NCI-H226 (cell line): ENCODE measurements around the gene ITGA2.
A peak's percentile ranks its signal among the peaks of the same experiment; 100 is the strongest.

Experiments used
- DNase-seq: peaks from one replicate; pipeline ENCODE4 v3.0.0-alpha.2; 2015

Gene ITGA2

DNA sequence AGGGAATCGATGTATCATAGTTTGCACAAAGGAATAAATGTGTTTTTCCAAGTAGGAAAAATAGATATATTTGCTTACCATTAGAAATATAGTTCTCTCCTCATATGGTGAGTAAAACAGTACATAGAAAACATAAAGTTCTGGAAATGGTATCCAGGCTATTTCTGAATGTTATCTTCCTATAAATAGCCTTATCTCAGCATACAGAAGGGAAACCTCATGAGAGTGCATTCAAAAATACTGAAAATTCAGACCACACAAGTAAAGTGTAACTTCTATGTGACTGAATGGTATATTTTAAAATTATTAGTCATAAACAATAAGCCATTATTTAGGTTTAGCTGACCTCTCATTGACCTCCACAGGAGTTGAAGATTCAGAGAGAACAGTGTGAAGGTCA, 76.9 kb downstream of the ITGA2 start:
- no peak for DNase-seq

DNA sequence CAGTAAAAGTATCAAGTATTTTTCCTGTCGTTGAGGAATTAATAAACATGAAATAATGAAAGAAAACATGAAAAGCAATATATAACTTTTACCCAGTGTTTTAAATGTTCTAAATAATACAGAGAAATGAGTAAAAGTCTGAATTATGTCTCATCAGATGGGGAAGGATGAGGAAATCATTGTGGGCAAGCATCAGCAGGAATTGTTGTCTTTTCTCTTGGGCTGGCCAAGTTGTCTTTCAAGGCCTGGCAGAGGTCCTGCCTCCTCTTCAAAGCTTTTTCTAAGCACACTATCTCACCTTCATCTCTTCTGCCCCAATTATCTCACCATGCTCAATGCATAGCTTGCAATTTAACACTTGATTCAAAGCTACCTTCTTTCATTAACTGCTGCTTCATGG, 78.5 kb downstream of the ITGA2 start:
- DNase-seq, result no peak

DNA sequence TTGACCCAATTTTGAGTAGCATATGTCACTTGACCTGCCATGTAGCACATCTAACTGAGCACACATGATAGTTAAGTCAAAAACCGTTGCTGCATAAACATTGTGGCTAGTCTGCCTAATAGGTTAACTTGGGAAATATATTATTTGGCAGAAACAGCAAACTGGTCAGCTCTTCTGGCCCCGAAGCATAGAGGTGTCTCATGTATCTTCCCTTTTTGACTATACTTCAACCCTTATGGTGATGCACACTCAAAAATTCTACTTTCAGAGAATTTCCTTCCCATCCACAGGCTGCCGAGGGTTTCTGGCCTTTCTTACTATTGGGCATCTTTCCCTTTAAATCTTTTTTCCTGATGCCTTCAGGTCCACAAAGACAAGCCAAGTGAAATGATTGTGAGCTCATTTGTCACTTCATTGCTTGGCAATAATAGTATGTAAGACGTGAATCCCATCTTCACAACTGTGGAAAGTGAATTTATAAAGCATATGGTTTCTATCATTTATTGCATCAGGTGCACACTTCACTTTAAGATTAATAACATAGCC, 79.2 kb downstream of the ITGA2 start:
- no peak for DNase-seq

DNA sequence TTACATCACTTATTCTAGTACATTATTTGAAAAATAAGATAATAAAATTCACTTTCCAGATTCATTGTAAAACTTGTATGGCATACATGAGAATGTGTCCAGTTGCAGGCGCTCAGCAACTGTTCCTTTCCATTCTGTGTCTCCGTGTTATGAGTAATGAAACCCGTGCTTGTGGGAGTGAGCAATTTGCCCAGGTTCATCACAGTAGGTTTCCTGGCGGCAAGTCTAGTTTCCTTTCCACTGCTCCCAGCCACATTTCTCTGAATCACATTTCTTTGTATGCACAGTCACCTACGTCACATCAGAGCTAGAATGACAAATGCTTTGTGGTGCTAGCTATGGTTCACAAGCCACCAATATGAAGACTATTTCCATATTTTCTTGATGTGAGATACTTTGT, 80.5 kb downstream of the ITGA2 start:
- DNase-seq, result no peak

DNA sequence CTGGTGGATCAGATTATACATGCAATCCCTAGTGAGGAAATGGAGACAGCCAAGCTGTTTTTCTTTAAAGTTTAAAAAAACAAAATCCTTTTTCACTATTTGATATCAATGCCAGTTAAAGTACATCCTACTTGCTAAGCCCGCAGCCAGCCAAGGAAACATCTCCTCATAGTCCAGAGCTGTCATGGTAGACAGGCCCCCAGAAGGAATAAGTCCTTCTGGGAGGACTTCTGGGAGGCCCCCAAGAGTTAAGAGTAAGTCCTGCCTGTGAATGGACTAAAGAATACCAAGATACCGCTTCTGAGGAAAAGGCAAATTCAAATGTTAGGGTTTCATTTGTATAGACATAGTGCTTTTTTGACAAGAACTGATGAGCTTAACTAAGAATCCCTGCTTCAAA, 82.1 kb downstream of the ITGA2 start:
- no peak for DNase-seq

DNA sequence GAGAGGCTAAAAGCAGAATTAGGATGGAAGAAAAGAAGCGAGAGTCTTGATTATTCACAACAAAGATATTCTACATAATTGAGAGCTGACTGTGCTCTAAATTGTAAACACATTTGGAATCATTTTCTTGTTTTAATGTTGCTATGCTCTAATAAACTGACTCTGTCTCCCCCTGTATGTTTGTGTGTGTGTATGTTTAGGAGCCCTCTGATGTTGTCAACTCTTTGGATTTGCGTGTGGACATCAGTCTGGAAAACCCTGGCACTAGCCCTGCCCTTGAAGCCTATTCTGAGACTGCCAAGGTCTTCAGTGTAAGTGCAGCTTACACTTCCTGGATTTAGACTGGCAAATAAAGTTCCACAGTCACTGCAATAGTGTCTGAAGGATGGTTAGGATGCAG, 82.6 kb downstream of the ITGA2 start:
- no peak for DNase-seq

DNA sequence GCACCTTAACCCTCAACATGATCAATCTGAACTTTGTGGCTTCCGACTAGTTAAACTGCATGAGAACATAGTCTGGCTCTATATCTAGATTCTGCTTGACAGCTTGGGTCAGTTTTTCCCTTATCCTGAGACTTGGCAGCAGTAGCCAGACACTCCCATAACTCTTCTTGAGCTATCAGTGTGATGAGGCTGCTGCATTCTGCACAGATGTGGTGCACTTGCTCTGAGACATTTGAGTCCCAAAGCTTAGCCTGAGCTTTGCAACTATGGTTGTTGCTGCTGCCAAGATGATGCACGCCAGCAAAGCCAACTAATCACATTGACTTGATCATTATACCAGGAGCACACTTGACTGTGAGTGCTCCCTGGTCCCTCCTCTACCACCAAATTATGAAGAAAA, 84.2 kb downstream of the ITGA2 start:
- peak; percentile 13 for DNase-seq

DNA sequence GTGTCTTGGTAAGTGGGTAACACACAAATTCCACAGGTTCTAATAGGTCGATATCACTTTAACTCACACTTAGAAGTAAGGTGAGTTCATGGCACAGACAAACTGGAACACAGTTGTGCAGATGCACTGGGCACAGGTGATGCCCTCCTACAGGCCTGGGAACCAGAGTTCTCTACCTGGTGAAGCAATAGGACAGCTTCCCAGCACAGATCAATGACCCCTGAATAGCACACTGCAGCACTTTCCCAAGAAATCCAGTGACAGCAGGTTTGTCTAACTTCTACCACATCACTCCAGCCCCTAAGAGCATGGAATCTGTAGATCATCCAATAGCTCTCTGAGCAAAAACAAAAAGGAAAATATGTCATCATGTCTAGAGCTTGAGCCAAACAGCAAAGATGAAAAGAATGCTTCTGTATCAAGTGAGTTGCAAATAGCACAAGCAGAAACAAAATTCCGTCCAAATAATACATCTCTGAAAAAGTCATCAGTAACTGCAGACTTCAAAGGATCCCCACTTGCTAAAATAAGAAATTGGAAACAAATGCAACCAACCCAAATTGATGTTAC, 86.9 kb downstream of the ITGA2 start:
- no peak for DNase-seq

DNA sequence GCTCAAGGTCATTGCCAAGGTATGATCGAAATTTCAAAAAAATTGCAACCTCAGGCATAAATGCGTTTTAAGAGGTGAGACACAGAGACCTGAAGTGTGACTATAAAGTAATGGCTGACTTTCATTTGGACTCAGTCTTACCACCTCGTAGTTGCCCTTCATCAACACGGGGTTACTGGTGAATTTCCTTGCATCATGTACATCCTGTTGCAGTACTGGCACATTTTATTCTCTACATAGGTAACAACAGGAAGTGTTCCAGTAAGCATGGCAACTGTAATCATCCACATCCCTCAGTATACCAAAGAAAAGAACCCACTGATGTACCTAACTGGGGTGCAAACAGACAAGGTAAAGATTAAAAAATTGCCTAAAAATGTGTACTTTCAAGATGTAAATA, 91.1 kb downstream of the ITGA2 start:
- DNase-seq, result no peak

DNA sequence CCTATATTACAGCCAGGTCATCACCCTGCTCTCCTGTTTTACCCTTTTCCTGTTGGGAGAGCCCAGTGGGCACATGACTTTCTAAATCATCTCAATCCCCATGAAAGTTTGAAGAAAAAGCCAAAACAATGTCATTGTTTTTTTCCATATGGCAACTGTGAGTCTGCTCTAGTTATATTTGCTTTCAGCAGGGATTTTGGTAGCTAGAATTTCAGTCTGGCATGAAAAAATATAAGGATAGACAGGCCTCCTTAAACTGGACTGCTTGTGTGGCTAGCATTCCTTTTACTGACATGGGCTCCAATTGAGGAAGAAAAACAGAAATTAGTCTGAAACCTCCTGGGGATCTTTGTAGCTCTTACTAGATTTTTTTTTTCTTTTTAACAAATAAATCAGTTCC, 94.8 kb downstream of the ITGA2 start:
- no peak for DNase-seq

DNA sequence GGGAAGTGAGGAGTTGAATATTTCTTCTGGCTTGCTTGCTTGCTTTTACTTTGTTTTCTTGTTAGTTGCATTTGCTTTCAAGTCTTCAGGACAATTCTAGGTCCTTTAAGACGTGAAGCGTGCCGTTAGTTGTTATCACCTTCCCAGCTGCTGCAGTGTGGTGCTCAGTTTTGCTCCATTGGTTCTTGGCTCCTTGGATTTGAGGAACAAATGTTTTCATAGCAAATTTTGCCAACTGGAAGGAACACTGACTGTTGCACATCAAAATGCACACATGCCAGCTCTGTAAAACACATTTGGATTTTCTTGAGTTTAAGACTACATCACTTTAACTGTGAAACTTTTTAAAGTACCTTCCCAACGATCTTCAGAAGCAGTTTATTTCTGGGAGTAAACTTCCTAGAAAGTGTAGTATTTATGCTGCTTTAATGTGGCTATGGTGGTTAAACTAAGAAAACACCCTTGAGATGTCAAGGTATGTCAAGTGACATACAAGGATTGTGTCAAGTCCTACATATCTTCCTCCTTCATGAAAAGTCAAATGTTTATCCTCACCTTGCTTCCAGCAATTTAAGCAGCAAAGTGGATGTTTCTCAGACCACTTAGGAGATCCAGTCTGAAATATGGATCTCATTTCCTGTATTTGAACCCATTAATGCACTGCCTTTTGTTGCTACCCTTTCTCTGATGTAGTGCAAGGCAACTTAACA, 95.5 kb downstream of the ITGA2 start:
- no peak for DNase-seq

DNA sequence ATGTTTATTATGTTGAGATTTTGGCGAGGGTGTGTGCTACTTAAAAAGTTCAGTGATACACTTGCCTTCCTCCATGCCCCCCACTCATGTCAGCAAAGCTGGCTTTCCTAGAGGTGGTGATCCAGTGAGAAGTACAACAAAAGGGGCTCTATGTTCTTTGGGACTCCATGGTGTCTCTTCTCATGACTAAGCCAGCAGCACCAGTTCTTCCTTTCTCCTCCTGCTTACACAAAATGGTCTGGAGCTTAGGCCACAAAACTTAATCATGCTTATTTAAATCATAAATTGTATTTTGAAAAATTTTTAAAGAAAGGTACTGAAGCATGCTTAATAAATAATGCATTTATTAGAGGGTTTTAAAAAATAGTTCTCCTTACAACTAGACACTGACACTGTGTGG, 98.0 kb downstream of the ITGA2 start:
- no peak for DNase-seq

DNA sequence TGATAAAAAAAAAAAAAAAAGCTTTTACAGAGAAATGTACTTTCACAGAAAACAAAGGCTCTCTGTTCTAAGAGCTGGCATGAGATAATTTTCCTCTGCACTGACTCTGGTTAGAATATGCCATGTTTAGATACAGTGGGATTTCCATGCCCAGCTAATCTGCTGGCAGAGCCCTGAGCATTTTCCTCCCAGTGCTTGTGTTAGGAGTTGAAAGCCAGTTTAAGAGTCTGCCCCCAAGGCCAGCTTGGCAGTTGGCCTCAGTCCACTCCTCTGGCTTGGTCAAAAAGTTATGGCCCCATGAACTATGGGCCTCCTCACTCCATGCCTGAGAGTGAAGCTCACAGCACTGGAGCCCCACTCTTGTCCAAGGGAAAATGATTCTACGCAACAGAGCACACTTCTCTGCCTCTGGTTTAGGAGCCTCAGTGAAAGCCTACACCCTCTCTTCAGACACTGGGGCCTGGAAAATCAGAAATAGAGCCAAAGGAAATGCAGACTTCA, 98.5 kb downstream of the ITGA2 start:
- no peak for DNase-seq

DNA sequence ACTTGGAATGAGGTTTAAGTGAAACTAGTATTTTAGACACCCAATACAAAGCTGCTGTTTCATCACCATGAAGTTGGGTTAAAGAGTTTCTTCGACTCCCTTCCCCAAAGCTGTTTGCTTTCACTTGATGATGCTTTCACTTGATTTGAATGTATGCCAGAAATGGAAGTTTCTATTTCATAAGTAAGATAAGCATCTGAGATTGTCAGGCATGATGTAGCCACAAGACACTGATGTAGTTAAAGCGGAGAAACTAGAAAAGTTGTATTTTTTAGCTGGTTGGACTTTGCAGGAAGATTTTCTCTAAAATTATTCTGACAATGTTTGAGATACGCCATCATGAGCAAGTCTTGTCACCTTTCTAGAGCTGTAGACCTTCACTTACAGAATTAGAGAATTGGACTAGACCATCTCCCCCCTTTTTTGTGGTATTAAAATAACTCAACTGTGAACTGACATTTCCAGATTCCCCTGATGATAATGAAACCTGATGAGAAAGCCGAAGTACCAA, 100.4 kb downstream of the ITGA2 start:
- no peak for DNase-seq

DNA sequence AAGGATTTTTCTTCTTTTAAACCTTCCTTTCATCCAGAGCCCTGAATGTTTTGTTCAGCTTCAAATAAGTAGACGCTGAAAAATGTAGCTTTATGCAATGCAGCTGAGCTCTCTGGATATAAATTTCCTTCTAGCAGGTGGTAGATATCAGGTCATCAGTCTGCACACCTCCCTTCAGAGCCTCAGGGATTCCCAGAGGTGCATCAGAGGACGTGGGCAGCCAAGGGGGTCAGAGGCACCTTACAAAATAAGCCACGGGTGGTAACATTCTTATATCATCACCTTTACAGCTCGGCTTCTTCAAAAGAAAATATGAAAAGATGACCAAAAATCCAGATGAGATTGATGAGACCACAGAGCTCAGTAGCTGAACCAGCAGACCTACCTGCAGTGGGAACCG, 101.1 kb downstream of the ITGA2 start:
- DNase-seq, result no peak

DNA sequence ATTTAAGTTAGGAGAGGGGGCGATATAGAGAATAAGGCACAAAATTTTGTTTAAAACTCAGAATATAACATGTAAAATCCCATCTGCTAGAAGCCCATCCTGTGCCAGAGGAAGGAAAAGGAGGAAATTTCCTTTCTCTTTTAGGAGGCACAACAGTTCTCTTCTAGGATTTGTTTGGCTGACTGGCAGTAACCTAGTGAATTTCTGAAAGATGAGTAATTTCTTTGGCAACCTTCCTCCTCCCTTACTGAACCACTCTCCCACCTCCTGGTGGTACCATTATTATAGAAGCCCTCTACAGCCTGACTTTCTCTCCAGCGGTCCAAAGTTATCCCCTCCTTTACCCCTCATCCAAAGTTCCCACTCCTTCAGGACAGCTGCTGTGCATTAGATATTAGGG, 102.1 kb downstream of the ITGA2 start:
- DNase-seq, result peak; percentile 71

DNA sequence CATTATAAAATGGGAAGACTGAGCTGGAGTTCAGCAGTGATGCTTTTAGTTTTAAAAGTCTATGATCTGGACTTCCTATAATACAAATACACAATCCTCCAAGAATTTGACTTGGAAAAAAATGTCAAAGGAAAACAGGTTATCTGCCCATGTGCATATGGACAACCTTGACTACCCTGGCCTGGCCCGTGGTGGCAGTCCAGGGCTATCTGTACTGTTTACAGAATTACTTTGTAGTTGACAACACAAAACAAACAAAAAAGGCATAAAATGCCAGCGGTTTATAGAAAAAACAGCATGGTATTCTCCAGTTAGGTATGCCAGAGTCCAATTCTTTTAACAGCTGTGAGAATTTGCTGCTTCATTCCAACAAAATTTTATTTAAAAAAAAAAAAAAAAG, 103.1 kb downstream of the ITGA2 start:
- DNase-seq, result no peak

DNA sequence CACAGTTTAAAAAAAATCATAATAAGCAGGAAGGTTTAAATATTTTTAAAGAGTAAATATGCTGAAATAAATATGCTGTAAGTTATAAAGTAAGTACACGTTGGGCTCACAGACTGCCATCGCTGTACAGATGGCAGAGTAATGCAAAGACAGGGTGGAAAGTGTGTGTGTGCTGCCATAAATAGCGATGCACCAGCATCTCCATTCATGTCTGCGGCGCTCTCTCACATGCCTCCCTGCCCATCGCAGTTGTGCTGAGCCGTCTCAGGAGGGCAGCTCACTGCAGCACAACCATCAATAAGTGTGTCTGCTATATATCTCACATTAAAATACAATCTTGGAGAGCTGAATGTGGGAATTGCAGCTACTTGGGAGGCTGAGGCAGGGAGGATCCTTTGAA, 106.1 kb downstream of the ITGA2 start:
- no peak for DNase-seq

DNA sequence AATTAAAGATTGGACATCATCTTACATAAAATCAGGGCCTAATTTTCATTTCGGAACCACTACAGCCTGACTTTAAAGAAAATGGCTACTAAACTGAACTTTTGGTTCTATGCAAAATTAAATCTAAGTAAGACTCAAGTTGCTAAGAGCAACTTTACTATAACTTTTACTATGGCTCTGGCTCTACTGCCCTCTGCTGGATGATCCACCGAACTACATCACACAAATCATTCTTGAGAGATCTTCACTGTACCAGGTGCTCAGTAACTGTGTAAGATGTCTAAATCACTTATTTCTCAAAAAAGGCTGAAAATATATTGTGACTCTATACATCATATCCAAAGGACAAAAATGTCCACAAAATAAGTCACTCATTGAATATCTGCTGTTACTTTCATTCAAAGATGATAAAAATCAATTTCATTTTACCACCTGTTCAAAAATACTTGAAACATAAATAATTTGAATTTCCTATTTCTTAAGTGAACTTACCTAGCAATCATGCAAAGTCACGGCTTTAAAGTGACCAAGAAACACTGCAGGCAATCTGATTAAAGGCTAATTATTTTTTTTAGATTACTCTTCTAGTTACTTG, 106.9 kb downstream of the ITGA2 start:
- peak; percentile 24 for DNase-seq

DNA sequence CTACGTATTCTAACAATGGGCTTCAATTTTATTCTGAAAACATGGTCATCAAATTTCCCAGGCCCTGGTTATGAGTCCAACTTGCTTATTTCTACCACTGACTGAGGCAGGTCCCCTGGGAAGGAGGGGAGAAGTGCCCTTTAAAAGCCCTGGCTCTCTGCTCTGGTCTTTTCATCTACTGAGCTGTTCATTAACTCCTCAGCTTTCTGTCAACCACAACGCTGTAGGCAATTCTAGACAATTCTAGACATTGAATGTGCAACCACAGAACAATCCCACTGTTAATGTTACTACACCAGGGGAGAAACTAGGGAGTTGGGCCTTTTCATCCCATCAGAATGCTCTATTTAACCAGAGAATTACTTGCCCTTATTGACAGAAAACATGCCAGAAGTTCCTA, 110.4 kb downstream of the ITGA2 start:
- no peak for DNase-seq

DNA sequence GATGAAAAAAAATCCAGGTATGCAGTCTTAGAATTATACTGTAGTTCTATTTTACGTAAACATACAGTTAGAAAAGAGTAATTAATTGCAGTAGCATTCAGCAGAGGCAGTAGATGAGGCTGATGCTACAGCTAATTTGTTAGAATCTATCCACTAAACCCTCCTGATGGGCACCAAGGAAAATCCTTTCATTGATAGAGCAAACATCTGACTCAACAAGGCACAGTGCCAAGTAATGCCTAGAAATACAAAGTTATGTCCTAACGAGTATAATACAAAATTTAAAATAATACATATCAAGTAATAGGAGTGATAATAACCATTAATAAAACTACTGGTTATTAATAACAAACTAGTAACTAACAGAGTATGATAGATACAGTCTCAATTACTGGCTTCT, 111.5 kb downstream of the ITGA2 start:
- no peak for DNase-seq

DNA sequence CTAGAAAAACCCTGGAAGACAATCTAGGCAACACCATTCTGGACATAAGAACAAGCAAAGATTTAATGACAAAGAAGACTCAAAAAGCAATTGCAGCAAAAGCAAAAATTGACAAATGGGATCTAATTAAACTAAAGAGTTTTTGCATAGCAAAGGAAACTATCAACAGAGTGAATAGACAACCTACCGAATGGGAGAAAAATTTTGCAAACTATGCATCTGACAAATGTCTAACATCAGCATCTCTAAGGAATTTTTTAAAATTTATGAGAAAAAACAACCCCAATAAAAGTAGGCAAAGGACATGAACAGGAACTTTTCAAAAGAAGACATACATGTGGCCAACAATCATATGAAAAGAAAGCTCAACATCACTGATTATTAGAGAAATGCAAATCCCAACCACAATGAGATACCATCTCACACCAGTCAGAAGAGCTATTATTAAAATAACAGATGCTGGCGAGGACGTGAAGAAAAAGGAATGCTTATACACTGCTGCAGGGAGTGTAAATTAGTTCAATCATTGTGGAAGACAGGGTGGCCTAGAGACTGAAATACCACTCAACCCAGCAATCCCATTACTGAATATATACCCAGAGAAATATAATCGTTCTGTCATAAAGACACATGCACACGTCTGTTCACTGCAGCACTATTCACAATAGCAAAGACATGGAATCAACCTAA, 116.6 kb downstream of the ITGA2 start:
- DNase-seq, result no peak

DNA sequence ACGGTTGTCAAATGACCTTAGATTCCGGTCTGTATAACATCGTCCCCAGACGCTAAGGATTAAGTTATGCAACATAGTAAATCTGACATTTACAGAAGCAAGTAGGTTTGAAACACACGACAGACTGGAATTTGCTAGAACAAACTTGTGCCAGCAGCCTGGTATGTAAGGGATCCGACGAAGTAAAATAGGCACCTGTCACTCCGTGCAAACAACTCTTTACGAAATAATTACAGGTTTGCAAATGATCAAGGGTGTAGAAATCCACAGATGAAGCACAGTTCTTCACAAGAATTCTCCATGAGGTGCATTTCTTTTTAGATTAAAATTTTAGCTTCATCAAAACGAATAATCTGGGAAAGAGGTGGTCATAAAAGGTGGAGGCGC, 119.9 kb downstream of the ITGA2 start:
- DNase-seq, result no peak
